WI38 (cell line): ENCODE results near the gene PNRC1.
A peak's percentile ranks its signal among the peaks of the same experiment; 100 is the strongest.

Source experiments
- H3K4me3 ChIP-seq: 2 replicates; pipeline ENCODE4 v1.5.1; 2011; ENCODE audit warnings: low read depth, mild to moderate bottlenecking, control low read depth, low read length
- CTCF ChIP-seq: IDR thresholded peaks from 2 replicates; pipeline ENCODE4 v1.5.1; 2012; ENCODE audit warnings: low read depth, mild to moderate bottlenecking, control low read depth, low read length

PNRC1 gene

DNA sequence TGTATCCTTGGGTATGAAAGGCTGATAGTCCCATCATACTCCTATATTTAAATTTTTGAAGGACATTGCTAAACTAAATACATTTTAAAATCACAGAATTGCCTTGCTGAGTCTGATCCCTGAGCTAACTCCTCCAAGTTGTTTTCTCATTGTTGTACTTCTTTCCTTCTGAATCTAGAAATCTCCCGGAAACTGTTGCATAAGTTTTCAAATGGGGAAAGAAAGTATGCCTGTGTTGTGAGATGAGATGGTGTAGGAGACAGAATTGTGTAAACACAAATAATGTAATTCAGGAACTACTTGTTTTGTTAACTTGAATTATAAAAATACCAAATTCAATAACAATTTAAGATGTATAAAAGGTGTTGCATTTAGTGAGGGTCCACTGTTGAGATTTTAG is 7.3 kb downstream of the PNRC1 start:
- no peak for TF ChIP-seq CTCF
- no peak overlapping the region for H3K4me3 ChIP-seq

DNA sequence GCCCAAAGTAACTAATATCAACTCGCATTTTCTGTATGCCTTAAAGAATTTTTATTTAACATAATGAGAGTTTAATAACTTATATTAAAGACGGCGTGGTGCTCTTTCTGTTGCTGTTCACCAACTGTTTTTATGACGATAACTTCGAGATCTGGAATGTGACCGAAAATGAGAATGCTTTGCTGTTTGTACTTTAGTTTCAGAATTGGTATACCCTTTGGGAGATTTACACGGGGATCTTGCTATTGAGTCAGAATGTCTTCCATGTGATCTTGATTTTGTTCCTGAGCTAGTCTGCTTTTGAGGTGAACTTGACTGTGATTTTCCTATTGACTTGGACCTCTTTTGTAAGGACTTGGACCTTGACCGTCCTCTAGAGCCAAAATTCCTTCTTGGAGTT is 17.9 kb downstream of the PNRC1 start:
- no peak for TF ChIP-seq CTCF
- H3K4me3 ChIP-seq: no peak overlapping the region

DNA sequence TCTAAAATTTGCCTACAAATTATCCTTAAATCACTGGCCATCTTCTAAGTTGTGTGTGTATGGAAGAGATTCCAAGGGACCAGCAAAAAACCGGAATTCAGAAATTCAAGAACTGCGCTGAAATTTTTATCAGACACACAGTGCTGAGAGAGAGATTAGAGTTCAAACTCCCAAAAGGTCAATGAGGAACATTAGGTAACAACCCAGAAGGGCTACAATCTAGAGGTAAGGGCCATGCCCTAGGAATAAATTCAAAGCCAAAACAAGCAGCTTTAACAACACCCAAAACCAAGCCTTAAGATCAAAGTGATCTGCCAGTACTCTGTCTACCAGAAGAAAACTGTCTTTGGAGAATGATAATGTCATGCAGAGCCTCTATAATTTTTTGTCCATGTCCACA is 19.6 kb downstream of the PNRC1 start:
- H3K4me3 ChIP-seq: no peak overlapping the region
- no peak for TF ChIP-seq CTCF

- TF ChIP-seq CTCF: no peak
- no peak overlapping the region for H3K4me3 ChIP-seq
Measured at GRCh38 chr6:89110284-89110683, 29.7 kb downstream of the PNRC1 start.

DNA sequence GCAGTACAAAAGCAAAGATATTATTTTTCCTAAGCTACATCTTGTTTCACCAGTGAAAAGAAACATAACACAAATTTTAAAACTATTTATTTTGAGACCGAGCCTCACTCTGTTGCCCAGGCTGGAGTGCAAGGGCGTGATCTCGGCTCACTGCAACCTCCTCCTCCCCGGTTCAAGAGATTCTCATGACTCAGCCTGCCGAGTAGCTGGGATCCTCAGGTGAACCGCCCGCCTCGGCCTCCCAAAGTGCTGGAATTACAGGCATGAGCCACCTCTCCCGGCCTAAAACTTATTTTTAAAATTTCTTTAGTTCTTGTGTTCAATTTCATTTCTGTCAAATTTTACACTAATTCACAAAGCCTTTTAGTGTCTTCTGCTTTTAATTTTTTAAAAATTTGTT is 31.4 kb downstream of the PNRC1 start:
- no peak for TF ChIP-seq CTCF
- no peak overlapping the region for H3K4me3 ChIP-seq

- H3K4me3 ChIP-seq: no peak overlapping the region
- TF ChIP-seq CTCF: no peak
Measured at GRCh38 chr6:89116702-89117101, 36.2 kb downstream of the PNRC1 start.

GRCh38 chr6:89117211-89118108 is 36.9 kb downstream of the PNRC1 start, which contains the start of gene SRSF12:
TSS of gene SRSF12 (minus strand) at chr6:89118071. CDS start at chr6:89117887, 184 bp downstream.
- TF ChIP-seq CTCF: no peak
- H3K4me3 ChIP-seq: peak within 1 kb of the TSS; percentile 52
